Epithelial cell of proximal tubule (primary cell): ENCODE results near the gene EPHB6. TPM values are rescaled to one million over a fixed set of nuclear protein-coding genes. Genes with fewer than 3 reads are reported as not detected.
A peak's percentile ranks its signal among the peaks of the same experiment; 100 is the strongest.

Experiments
- DNase-seq: peaks from one replicate; pipeline ENCODE4 v3.0.0-alpha.2; 2011; ENCODE audit warnings: low read depth
- H3K4me3 ChIP-seq: 2 replicates; pipeline ENCODE4 v1.5.1; 2011; ENCODE audit warnings: low read depth, mild to moderate bottlenecking, low read length
- CTCF ChIP-seq: conservative IDR thresholded peaks from 2 replicates; pipeline ENCODE4 v1.5.1; 2012; ENCODE audit warnings: low read depth, mild to moderate bottlenecking, low read length
- total RNA-seq: library from RNA; depleted of rRNA; stranded (reverse); fragments of >200 nt; gene quantifications from 2 replicates; pipeline ENCODE4 v1.2.3, GENCODE V29; 2015

Gene EPHB6
- total RNA-seq, 1 donor from 2014 or later, result 0.75 TPM

- DNase-seq, result no peak
- H3K4me3 ChIP-seq, result no peak overlapping the region
- TF ChIP-seq CTCF, result no peak
Measured at GRCh38 chr7:142863891-142864685, 9.2 kb downstream of the EPHB6 start.

GRCh38 chr7:142864980-142865747, 10.3 kb downstream of the EPHB6 start:
- DNase-seq, result no peak
- no peak for TF ChIP-seq CTCF
- H3K4me3 ChIP-seq, result no peak overlapping the region

GRCh38 chr7:142865766-142866165, 10.9 kb downstream of the EPHB6 start:
- no peak for DNase-seq
- no peak overlapping the region for H3K4me3 ChIP-seq
- no peak for TF ChIP-seq CTCF

- no peak for DNase-seq
- peak; percentile 74 for TF ChIP-seq CTCF
- no peak overlapping the region for H3K4me3 ChIP-seq
Measured at GRCh38 chr7:142866361-142867096, 11.7 kb downstream of the EPHB6 start.

GRCh38 chr7:142867097-142867378, 12.2 kb downstream of the EPHB6 start:
- H3K4me3 ChIP-seq, result no peak overlapping the region
- TF ChIP-seq CTCF, result no peak
- DNase-seq, result no peak

- no peak overlapping the region for H3K4me3 ChIP-seq
- no peak for TF ChIP-seq CTCF
- no peak for DNase-seq
Measured at GRCh38 chr7:142867398-142868187, 12.7 kb downstream of the EPHB6 start.
